HepG2 (cell line): ENCODE measurements around the gene METTL6.

ENCODE experiments used
- ISL2 ChIP-seq: sonication (generic); formaldehyde crosslinking; IDR thresholded peaks from 2 replicates; pipeline ENCODE4 v1.5.0; 2020; ENCODE audit warnings: missing genetic modification reagents
- POLR2A ChIP-seq, 2 experiments: IDR thresholded peaks; 2 replicates each; pipeline ENCODE4 v1.6.1; 2011; ENCODE audit warnings: low read depth in 2 of 2, low read length in 2 of 2, mild to moderate bottlenecking in 1 of 2, moderate library complexity in 1 of 2; ENCODE audit not compliant: insufficient read depth in 1 of 2
- PRPF4 ChIP-seq: fragments of 200-400 bp; formaldehyde crosslinking; IDR thresholded peaks from 2 replicates; pipeline ENCODE4 v1.6.1; 2016; ENCODE audit warnings: low read length, low read depth; ENCODE audit not compliant: poor library complexity, severe bottlenecking
- SIN3A ChIP-seq: IDR thresholded peaks from 2 replicates; pipeline ENCODE4 v1.6.1; 2011; ENCODE audit warnings: low read depth, mild to moderate bottlenecking, control low read depth, low read length, borderline replicate concordance
- ZFX ChIP-seq: sonication (generic); formaldehyde crosslinking; IDR thresholded peaks from 2 replicates; pipeline ENCODE4 v1.4.0; 2020; ENCODE audit warnings: mild to moderate bottlenecking, low read depth, missing genetic modification reagents, moderate library complexity
- ZNF121 ChIP-seq: sonication (generic); formaldehyde crosslinking; IDR thresholded peaks from 2 replicates; pipeline ENCODE4 v1.5.0; 2020; ENCODE audit warnings: mild to moderate bottlenecking, missing genetic modification reagents

GRCh38 chr3:15452961-15453360 lies 25.6 kb upstream of the METTL6 start:
- TF ChIP-seq PRPF4: no peak
- TF ChIP-seq ZNF121 (CRISPR knock-in tag): no peak
- no peak for TF ChIP-seq ZFX (CRISPR knock-in tag)
- TF ChIP-seq POLR2A (IDR thresholded peaks at IDR 0.05; ENCODE audit: insufficient read depth in 1 of 2, low read depth in 2 of 2, low read length in 2 of 2): no peak
- no peak for TF ChIP-seq SIN3A
- TF ChIP-seq ISL2 (CRISPR knock-in tag): no peak
